Effector CD8-positive, alpha-beta T cell (primary cell): Measurements from ENCODE around the gene USP17L19.
"Not testable (repeated sequence)": the region's sequence is repeated elsewhere in the genome, so short reads cannot be mapped to it uniquely, and the experiment has no call there.

ENCODE experiments used
- DNase-seq: peaks from one replicate; lab custom pipeline; 2025; lab: John Stamatoyannopoulos, UW
- total RNA-seq, 4 experiments: gene quantifications; one replicate each; lab custom pipeline; 2026; lab: John Stamatoyannopoulos, UW

The USP17L19 gene
- 0 reads per million in 4 experiments for total RNA-seq

GRCh38 chr4:9253078-9253477 lies at the start of gene USP17L19:
Gene USP17L19 (plus strand): TSS chr4:9253378. CDS start chr4:9253378, 0 bp downstream.
- DNase-seq = not testable (repeated sequence)

GRCh38 chr4:9210357-9210756 lies 42.8 kb upstream of the USP17L19 start, which contains the start of gene USP17L10:
Gene USP17L10 (plus strand): TSS chr4:9210657. CDS start chr4:9210657, 0 bp downstream.
- DNase-seq = not testable (repeated sequence)

- DNase-seq = not testable (repeated sequence)
Measured at GRCh38 chr4:9214701-9215100, 38.5 kb upstream of the USP17L19 start.

GRCh38 chr4:9215105-9215504 lies 38.1 kb upstream of the USP17L19 start, which contains the start of gene USP17L11:
Gene USP17L11 (plus strand): TSS chr4:9215405. CDS start chr4:9215405, 0 bp downstream.
- DNase-seq = not testable (repeated sequence)

GRCh38 chr4:9219852-9220251 lies 33.3 kb upstream of the USP17L19 start, which contains the start of gene USP17L12:
Gene USP17L12 (plus strand): TSS chr4:9220152. CDS start chr4:9220152, 0 bp downstream.
- not testable (repeated sequence) for DNase-seq

- not testable (repeated sequence) for DNase-seq
Measured at GRCh38 chr4:9224596-9224995, 28.6 kb upstream of the USP17L19 start, which contains the start of gene USP17L13. Gene USP17L13 (plus strand): TSS chr4:9224896. CDS start chr4:9224896, 0 bp downstream.

- not testable (repeated sequence) for DNase-seq
Measured at GRCh38 chr4:9230249-9230648, 22.9 kb upstream of the USP17L19 start.

GRCh38 chr4:9234085-9234484 lies 19.1 kb upstream of the USP17L19 start, which contains the start of gene USP17L15:
Gene USP17L15 (plus strand): TSS chr4:9234385. CDS start chr4:9234385, 0 bp downstream.
- DNase-seq = not testable (repeated sequence)

- not testable (repeated sequence) for DNase-seq
Measured at GRCh38 chr4:9238461-9238860, 14.7 kb upstream of the USP17L19 start.

- not testable (repeated sequence) for DNase-seq
Measured at GRCh38 chr4:9243579-9243978, 9.6 kb upstream of the USP17L19 start, which contains the start of gene USP17L17. Gene USP17L17 (plus strand): TSS chr4:9243879. CDS start chr4:9243879, 0 bp downstream.

GRCh38 chr4:9247953-9248680 lies 5.1 kb upstream of the USP17L19 start, which contains the start of gene USP17L18:
Gene USP17L18 (plus strand): TSS chr4:9248630. CDS start chr4:9248630, 0 bp downstream.
- DNase-seq = not testable (repeated sequence)

GRCh38 chr4:9257824-9258223 lies 4.6 kb downstream of the USP17L19 start, which contains the start of gene USP17L20:
Gene USP17L20 (plus strand): TSS chr4:9258124. CDS start chr4:9258124, 0 bp downstream.
- not testable (repeated sequence) for DNase-seq

GRCh38 chr4:9262572-9262971 lies 9.4 kb downstream of the USP17L19 start, which contains the start of gene USP17L21:
Gene USP17L21 (plus strand): TSS chr4:9262872. CDS start chr4:9262872, 0 bp downstream.
- not testable (repeated sequence) for DNase-seq

GRCh38 chr4:9267319-9267718 lies 14.1 kb downstream of the USP17L19 start, which contains the start of gene USP17L22:
Gene USP17L22 (plus strand): TSS chr4:9267619. CDS start chr4:9267619, 0 bp downstream.
- DNase-seq = not testable (repeated sequence)

- not testable (repeated sequence) for DNase-seq
Measured at GRCh38 chr4:9271719-9272118, 18.5 kb downstream of the USP17L19 start.
